Stimulated activated CD8-positive, alpha-beta memory T cell treated with anti-CD3 and anti-CD28 coated beads, Interleukin-12 subunit alpha, Interleukin-12 subunit beta, amount 100 ng/mL, for 24 hours (primary cell): ENCODE measurements around the gene B4GALT2.
A peak's percentile ranks its signal among the peaks of the same experiment; 100 is the strongest.

ENCODE experiments used
- DNase-seq: peaks from one replicate; pipeline ENCODE4 v3.0.0-alpha.2; 2020; ENCODE audit errors: extremely low read depth

B4GALT2 gene

DNA sequence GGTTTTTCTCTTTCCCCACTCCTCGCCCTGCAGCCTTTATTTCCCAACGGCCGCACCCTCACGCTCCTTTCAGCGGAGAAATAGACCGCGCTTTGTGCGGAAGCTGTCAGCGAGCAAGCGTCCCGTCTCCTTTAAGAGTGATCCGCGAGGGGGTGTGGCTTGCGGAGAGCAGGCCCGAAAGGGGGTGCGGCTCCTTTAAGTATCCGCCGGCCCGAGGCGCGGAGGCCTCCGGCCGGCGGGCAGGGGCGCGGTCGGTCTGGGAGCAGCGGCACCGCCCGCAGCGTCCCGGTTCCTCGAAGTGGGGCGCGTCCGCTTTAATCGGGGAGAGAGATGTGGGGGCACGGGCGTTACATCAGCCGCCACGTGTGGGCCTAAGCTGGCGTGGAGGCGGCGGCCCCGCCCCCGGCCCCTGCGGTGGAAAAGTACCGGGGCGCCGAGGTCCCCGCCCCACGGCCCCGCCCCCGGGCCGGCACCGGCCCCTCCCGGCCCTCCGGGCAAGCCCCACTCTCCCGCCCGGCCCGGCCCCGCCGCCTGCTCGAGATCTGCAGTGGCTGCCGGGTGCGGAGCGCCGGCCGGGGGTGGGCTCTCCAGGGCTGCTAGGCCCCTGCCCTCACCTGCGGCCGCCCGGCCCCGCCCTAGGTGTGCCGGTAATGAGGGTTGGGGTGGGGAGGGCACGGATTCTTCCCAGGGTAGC, 51.0 kb downstream of the B4GALT2 start:
- DNase-seq: peak; percentile 75

DNA sequence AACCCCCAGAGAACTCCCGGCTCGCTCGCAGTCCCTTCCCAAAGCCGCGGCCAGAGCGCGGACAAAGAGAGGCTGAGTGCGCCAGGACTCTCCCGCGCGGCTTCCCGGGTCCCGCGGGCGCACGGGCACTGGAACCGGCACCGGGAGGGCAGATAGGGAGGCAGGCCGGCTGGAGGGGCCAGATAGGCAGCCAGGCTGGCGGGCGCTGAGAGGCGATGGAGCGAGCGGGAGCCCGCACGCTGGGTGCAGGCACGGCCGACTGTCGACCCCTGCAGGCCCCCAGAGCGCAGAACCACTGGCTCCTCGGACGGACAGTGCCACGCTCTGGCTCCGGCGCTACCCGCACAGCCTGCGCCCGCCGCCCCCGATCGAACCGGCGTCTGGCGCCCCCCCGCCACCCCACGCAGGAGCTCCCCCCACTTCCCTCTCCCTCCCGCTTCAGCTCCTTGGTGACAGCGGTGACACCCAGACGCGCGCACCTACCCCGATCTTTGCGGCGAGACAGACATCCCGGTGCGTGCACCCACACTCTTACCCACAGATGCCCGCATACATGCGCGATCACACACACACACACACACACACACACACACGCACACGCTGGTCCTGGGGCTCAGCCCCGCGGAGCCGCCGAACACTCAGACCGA, 51.7 kb downstream of the B4GALT2 start:
- DNase-seq: no peak

DNA sequence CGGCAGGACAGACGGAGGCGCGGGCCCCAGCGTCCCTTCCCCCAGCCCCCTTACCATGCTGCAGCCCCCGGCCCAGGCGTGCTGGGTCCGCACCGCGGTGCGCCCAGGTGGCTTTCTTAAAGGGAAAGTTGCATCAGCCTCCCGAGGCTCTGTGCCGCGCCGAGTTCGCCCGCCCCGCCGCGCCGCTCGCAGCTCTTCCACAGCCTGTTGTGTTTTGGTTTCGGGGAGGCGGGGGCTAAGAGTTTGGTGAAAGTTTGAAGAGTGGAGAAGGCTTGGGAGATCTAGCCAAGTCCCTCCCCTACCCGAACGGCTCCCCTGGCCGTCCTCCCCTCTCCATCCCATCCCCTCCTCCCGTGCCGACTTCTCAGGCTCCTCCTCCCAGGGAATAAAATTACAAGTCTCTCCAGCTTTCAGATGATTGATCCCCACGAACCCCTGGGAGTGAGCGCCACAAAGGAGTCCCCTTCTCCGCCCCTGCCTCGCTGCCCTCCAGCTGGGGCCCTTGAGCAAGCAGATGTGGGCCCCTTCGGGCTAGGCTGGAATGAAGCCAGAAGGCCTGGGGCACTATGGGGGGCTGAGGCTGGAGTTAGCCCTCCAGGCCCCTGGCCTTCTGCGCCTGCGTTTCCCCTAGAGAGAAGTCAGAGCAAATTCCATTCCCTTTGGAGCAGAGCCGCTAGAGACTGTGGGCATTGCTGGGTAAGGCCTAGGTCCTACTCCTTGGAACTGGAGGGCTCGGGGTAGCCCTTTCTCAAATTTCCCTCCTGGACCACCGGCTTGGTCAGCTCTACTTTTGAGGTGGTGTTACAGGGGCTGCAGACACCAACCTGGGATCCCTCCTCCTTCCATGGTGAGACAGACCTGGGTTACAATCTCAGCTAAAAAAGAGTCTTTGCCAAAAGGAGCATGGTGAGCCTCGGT, 52.5 kb downstream of the B4GALT2 start, which contains the start of gene SLC6A9:
TSS of gene SLC6A9 (minus strand) at position 211 of the 918 bp plus-strand sequence. CDS start 7,185 bp downstream, outside the sequence.
- no peak for DNase-seq

DNA sequence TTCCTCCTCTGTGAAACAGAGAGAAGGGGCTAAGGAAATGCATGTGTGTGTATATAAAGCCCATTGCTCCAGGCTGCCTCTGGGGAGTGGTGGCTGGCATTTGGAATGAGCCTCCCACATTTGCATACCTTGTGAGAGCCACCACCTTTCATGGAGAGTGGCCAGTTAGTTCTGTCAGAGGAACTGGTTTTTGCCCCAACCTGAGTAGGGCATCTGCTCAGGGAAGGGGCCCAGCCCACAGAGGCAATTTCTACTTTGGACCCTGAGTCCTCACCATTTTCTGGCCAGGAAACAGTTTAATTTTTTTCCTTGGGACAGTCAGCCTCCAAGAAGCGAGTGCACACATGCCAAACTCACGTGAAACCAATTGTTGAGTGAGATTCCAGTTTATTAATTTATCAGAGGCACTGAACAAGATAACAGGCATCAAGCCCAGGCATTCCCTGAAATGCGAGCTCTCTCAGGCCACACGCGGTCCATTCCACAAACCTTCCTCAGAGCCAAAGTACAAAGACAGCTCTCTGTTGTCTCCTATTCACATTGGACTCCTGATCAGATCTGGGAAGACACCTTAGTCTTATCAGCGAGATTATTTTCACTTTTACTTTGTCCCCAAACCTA, 53.3 kb downstream of the B4GALT2 start:
- DNase-seq: no peak

DNA sequence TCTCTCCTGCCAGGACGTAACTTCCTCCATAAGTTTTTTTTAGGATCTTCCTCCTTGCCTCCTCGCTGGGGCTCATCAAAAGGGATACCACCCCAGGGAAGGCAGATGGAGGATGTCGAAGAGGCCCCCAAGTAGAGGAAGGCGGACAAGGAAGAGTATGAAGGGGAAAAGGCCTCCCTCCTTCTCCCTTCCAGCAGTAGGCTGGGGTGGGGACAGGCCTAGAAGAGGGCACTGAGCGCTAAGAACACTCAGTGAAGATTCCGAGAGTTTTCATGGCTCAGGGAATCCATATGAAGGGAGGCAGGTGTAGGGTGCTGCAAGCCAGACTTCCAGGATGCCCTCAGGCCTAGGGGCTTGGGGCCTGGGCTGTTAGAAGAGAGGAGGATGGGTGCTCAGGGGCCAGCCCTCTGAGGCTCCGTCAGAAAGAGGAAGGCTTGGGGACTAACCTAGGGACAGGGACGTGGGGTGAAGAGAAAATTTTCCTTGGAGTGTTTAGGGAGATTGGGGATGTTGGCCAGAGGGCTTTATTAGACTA, 54.1 kb downstream of the B4GALT2 start:
- DNase-seq: no peak

DNA sequence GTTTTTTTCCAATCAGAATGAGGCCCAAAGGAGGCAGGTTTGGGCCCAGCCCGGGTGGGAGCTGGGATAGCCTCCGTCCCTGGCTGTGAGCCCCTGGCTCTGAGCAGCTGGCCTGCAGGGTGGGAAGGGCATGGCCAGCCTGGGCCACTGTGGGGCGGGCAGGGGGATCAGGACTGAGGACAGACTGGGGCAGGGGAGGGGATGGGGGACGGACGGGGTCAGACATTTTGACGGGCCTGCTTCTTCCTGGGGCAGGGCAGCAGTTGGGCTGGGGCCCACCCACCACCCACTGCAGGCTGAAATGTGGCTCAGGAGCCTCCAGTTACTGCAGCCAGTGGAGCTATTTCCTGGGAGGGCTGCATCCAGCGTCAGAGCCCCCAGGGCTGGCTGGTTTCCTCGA, 54.7 kb downstream of the B4GALT2 start:
- DNase-seq: no peak

DNA sequence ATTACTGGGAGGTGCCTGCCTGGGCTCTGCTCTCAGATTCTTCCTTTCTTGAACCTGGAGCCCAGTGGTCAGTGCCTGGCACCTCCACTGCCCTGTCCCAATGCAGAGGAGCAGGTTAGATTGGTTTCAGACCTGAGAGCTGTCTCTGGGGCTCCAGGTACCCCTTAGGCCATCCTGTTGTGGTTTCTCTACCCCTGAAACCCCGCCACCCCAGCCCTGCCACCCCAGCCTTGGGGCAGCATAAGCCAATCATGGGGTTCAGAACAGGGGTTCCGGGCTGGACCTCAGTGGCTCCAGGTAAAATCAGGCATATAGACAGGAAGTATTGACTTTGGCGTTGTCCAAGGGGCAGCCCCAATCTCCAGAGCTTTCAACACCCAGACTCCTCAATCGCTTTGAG, 55.4 kb downstream of the B4GALT2 start:
- DNase-seq: no peak

DNA sequence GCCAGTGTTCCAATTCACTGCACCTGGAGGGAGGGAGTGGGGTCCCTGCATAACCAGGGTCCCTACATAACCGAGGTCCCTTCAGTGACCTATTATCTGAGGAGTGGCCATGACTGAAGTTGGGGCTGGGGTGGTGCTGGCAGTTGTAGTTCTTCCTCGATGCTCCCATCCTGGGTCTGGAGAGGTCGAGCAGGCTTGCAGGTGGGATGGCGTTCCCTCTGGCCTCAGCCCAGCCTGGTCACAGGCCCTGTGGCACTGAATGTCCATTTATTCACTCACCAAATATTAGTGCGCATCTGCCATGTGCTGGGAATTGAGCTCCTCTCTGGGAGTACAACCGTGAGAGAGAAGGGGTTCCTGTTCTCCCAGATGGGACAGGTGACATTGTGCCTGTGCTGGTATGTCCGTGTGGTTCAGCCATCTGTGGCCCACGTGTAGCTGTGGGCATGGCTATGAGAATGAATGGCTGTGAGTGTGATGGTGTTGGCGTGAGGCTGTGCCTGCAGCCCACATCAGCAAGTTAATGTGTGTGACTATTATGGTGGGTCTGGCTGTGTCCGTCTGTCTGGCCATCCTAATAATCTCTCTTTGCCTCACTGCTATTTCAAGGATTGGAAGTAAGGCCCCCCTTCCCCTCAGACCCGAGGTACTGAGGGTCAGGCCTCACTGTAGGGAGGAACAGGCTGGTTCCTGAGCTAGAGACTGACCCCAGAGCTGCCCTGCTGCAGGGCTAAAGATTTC, 56.1 kb downstream of the B4GALT2 start:
- no peak for DNase-seq

DNA sequence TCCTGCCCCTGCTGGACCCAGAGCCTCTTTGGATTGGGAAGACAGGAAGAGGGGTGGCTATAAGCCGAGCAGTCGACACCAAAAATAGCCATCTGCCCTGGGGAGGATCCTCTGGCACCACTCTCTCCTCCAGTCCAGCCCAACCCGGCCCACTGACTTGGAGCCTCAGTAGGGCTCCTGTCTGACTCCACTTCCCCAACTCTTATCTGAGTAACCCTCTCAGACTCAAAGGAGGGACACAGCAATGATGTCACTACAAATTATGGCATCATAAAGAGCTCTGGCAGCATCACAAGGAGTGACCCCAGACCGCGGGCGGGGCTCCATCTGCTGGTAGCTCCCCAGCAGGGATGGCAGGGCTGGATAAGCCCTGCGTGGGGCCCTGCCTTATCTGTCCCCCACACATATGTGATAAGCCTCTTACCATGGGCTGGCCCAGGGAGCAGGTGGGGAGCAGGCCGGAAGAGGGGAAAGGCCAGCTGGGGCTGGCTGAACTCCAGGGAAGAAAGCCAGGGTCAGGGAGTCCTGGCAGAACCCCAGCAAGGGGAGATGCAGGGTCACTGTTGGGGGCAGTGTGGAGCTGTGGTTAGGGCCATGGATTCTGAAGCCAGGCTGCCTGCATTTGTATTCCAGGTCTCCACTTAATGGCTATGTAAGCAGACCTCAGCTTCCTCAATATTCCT, 56.9 kb downstream of the B4GALT2 start:
- no peak for DNase-seq

DNA sequence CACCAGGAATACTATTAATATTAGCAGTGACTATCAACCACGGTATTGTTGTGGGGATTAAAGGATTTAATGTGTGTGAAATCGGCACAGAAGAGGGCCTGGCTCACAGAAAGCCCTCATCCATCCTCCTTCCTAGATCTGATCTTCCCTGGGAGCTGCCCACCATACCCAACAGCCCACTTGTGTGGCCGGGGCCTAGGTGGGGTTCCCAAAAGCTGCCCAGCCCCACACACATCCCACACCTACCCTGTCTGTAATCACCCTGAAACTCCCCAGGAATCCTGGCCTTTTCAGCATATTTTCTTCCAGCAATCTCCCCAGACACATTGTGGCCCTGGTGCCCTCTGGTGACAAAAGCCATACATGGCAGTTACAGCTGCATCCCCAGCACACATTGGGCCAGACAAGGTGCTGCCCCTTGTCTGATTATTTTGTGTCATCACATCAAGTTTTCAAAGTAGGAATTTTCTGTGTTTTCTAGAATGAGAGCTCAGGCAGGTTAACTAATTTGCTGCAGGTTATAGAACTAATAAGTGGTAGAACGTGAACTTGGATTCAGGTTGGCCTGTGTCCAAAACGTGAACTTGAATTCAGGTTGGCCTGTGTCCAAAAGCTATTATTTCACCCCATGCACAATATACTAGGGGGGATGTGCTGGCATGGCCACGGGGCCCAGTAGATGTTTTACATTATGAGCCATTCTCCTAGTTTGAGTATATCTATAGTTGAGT, 57.6 kb downstream of the B4GALT2 start:
- no peak for DNase-seq

DNA sequence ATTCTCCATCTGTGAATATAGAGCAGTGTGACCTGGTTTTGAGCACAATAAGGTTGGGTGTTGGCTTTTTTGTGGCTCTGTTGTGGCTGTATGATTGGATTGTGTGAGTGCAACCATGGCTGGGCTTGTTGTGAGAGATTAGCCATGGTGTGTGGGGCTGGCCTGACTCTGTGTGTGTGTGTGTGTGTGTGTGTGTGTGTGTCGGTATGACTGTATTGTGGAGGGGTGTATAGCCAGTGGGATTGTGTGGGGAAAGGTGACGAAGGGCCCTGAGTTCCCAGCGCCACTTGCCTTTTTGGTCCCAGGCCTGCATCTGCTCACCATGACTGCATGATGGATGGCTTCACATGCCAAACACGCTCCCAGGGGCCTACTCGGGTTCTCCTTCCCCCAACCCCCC, 58.1 kb downstream of the B4GALT2 start:
- no peak for DNase-seq

DNA sequence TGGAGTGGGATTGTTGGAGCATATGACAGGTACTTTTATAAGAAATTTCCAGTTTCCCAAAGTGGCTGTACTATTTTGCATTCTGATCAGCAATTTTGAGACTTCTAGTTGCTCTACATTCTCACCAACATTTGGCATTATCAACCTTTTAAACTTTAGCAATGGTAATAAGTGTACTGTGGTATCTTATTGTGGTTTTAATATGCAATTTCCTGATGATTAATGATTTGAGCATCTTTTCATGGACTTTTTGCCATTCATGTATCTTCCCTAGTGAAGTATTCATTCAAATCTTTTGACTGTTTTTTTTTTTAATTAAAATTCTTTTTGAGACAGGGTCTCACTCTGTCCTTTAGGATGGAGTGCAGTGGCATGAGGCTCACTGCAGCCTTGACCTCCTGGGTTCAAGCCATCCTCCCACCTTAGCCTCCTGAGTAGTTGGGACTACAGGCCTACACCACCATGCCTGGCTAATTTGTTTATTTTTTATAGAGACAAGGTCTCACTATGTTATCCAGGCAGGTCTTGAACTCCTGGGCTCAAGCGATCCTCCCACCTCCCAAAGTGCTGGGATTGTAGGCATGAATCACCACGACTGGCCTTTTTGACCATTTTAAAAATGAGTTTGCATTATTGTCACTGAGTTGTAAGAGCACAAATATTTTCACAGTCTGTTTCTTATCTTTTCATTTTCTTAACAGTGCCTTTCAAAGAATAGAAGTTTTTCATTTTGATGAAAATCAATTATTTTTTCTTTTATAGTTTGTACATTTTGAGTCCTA, 60.1 kb downstream of the B4GALT2 start:
- no peak for DNase-seq

DNA sequence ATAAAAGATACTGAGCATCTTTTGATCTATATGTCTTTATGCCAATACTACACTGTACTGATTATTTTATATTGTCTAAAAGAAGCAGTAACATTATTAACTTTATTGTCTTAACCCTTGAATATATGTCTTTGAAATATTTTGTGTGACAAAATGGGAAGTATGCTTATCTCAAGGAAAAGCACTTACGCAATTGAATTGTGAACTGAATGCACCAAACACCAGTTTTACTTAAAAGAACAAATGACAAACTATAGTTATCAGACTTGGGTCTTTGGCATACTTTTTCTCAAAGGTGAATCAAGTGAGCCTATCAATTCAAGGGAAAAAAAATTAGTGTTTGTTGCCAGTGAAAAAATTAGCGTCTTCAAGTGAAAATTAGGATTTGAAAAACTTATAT, 61.4 kb downstream of the B4GALT2 start:
- no peak for DNase-seq
